G401.6 (cell line): ENCODE data around the gene CLEC18A.
"Not testable (repeated sequence)": the region's sequence is repeated elsewhere in the genome, so short reads cannot be mapped to it uniquely, and the experiment has no call there.

Experiments used
- FAIRE-seq: peaks from 2 replicates; lab custom pipeline; 2012; peaks lifted over from hg19 to GRCh38; lab: Jason Lieb, UNC

Gene CLEC18A

GRCh38 chr16:69930117-69930776, 20.9 kb upstream of the CLEC18A start:
- FAIRE-seq: no peak

GRCh38 chr16:69931631-69932030, 19.5 kb upstream of the CLEC18A start:
- no peak for FAIRE-seq

GRCh38 chr16:69932228-69932627, 18.9 kb upstream of the CLEC18A start:
- FAIRE-seq: no peak

- FAIRE-seq: no peak
Observed at GRCh38 chr16:69932691-69933392, 18.3 kb upstream of the CLEC18A start.

- FAIRE-seq: no peak
Observed at GRCh38 chr16:69934044-69934443, 17.1 kb upstream of the CLEC18A start.

- no peak for FAIRE-seq
Observed at GRCh38 chr16:69934751-69935150, 16.4 kb upstream of the CLEC18A start.

- FAIRE-seq: no peak
Observed at GRCh38 chr16:69935278-69935711, 15.8 kb upstream of the CLEC18A start.

- no peak for FAIRE-seq
Observed at GRCh38 chr16:69935740-69936139, 15.4 kb upstream of the CLEC18A start.

- FAIRE-seq: no peak
Observed at GRCh38 chr16:69936252-69936651, 14.9 kb upstream of the CLEC18A start.

- no peak for FAIRE-seq
Observed at GRCh38 chr16:69936751-69937211, 14.4 kb upstream of the CLEC18A start.

- no peak for FAIRE-seq
Observed at GRCh38 chr16:69937465-69937951, 13.6 kb upstream of the CLEC18A start.

GRCh38 chr16:69938981-69939820, 11.9 kb upstream of the CLEC18A start:
- FAIRE-seq: no peak

- no peak for FAIRE-seq
Observed at GRCh38 chr16:69939821-69940585, 11.1 kb upstream of the CLEC18A start.

- no peak for FAIRE-seq
Observed at GRCh38 chr16:69940676-69941075, 10.5 kb upstream of the CLEC18A start.

GRCh38 chr16:69941251-69942098, 9.7 kb upstream of the CLEC18A start:
- no peak for FAIRE-seq

- no peak for FAIRE-seq
Observed at GRCh38 chr16:69942099-69942491, 9.0 kb upstream of the CLEC18A start.

GRCh38 chr16:69942627-69943170, 8.4 kb upstream of the CLEC18A start:
- no peak for FAIRE-seq

GRCh38 chr16:69943241-69944036, 7.7 kb upstream of the CLEC18A start:
- FAIRE-seq: not testable (repeated sequence)

- FAIRE-seq: not testable (repeated sequence)
Observed at GRCh38 chr16:69950411-69950810, 723 bp upstream of the CLEC18A start.

GRCh38 chr16:69951672-69952031, 518 bp downstream of the CLEC18A start:
- not testable (repeated sequence) for FAIRE-seq
